HTERT RPE-1 (cell line): ENCODE data around the gene SYT7.

Experiments
- in situ Hi-C: fragments of 300-500 bp; cut with MboI; formaldehyde crosslinking; loops from 4 replicates; pipeline ENCODE4 v1.14.3; 2020; ENCODE audit warnings: low sequenced_read_pairs

Gene SYT7

GRCh38 chr11:61586792-61587430 lies 6.0 kb upstream of the SYT7 start:
- in situ Hi-C loops: no loop called here

- in situ Hi-C loops: no loop called here
Measured at GRCh38 chr11:61585115-61585514, 4.2 kb upstream of the SYT7 start.

GRCh38 chr11:61581931-61582330 lies 1.1 kb upstream of the SYT7 start:
- in situ Hi-C loops: no loop called here

- in situ Hi-C loops: no loop called here
Measured at GRCh38 chr11:61580271-61580888, 496 bp downstream of the SYT7 start.

GRCh38 chr11:61579676-61580270 lies 1.1 kb downstream of the SYT7 start:
- in situ Hi-C loops: no loop called here

- in situ Hi-C loops: no loop called here
Measured at GRCh38 chr11:61578819-61579675, 1.8 kb downstream of the SYT7 start.

GRCh38 chr11:61577383-61578118 lies 3.3 kb downstream of the SYT7 start:
- in situ Hi-C loops: no loop called here

GRCh38 chr11:61575886-61576861 lies 4.7 kb downstream of the SYT7 start:
- in situ Hi-C loops: no loop called here

- in situ Hi-C loops: no loop called here
Measured at GRCh38 chr11:61574611-61575010, 6.3 kb downstream of the SYT7 start.

- in situ Hi-C loops: no loop called here
Measured at GRCh38 chr11:61572913-61573312, 8.0 kb downstream of the SYT7 start.

- in situ Hi-C loops: no loop called here
Measured at GRCh38 chr11:61571869-61572268, 9.0 kb downstream of the SYT7 start.

GRCh38 chr11:61571337-61571736 lies 9.5 kb downstream of the SYT7 start:
- in situ Hi-C loops: no loop called here

- in situ Hi-C loops: no loop called here
Measured at GRCh38 chr11:61569701-61570100, 11.2 kb downstream of the SYT7 start.

GRCh38 chr11:61569018-61569417 lies 11.9 kb downstream of the SYT7 start:
- in situ Hi-C loops: no loop called here

- in situ Hi-C loops: no loop called here
Measured at GRCh38 chr11:61567286-61568061, 13.4 kb downstream of the SYT7 start.

GRCh38 chr11:61564936-61565696 lies 15.8 kb downstream of the SYT7 start:
- in situ Hi-C loops: no loop called here

- in situ Hi-C loops: no loop called here
Measured at GRCh38 chr11:61560751-61561150, 20.1 kb downstream of the SYT7 start.

GRCh38 chr11:61556621-61557020 lies 24.3 kb downstream of the SYT7 start:
- in situ Hi-C loops: no loop called here
